ENCODE results near the gene FBXW7.

GRCh38 chr4:152448038-152448707, 87.7 kb downstream of the FBXW7 start:
- no peak for TF ChIP-seq CTCF (IDR thresholded peaks at IDR 0.05; ENCODE audit: low read depth, low read length)
- TF ChIP-seq, protein P1, sequence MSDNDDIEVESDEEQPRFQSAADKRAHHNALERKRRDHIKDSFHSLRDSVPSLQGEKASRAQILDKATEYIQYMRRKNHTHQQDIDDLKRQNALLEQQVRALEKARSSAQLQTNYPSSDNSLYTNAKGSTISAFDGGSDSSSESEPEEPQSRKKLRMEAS (IDR thresholded peaks at IDR 0.05; ENCODE audit: low read depth, low read length): no peak
- TF ChIP-seq MYC (IDR thresholded peaks at IDR 0.05; ENCODE audit: low read depth, low read length): no peak

Data from NB4 (cell line).